Stimulated activated CD4-positive, alpha-beta T cell treated with anti-CD3 and anti-CD28 coated beads, TNF-alpha, amount 100 ng/mL, for 24 hours (primary cell): ENCODE data around the gene CEACAM6.

Experiments
- DNase-seq, 3 experiments: peaks; one replicate each; pipeline ENCODE4 v3.0.0-alpha.2; 2020; ENCODE audit warnings: low read depth in 3 of 3

CEACAM6 gene

DNA sequence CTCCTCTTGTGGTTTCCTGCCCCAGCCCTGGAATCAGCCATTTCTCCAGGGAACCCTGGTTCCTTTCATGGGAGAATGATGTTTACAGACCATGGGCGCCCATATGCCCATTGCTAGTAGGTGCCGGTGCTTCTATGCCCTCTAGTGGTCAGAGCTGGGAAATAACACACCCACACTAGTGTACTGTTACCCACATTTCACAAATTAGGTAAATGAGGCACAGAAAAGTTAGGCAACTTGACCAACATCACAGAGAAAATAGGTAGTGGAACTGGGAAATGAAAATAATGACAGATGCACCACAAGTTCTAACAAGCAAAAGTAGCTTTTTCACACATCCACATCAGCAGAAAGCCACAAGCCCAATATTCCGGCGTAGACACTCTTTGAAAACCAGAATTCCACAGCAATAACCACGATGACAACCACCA lies 39.7 kb downstream of the CEACAM6 start:
- DNase-seq, result peak in 2 of 3 experiments; percentile 45 to 51

- DNase-seq, result no peak
Observed at GRCh38 chr19:41796362-41796761, 41.0 kb downstream of the CEACAM6 start, which contains the start of gene CEACAM3. CEACAM3 (plus strand) TSS chr19:41796587; CDS start chr19:41796678, 91 bp downstream.

- no peak for DNase-seq
Observed at GRCh38 chr19:41796901-41797300, 41.6 kb downstream of the CEACAM6 start.

- no peak for DNase-seq
Observed at GRCh38 chr19:41799444-41800000, 44.2 kb downstream of the CEACAM6 start.

- no peak for DNase-seq
Observed at GRCh38 chr19:41801031-41801430, 45.7 kb downstream of the CEACAM6 start.

- DNase-seq, result no peak
Observed at GRCh38 chr19:41801792-41802211, 46.5 kb downstream of the CEACAM6 start.

GRCh38 chr19:41802770-41803169 lies 47.4 kb downstream of the CEACAM6 start:
- no peak for DNase-seq

GRCh38 chr19:41804336-41804735 lies 49.0 kb downstream of the CEACAM6 start:
- no peak for DNase-seq

DNA sequence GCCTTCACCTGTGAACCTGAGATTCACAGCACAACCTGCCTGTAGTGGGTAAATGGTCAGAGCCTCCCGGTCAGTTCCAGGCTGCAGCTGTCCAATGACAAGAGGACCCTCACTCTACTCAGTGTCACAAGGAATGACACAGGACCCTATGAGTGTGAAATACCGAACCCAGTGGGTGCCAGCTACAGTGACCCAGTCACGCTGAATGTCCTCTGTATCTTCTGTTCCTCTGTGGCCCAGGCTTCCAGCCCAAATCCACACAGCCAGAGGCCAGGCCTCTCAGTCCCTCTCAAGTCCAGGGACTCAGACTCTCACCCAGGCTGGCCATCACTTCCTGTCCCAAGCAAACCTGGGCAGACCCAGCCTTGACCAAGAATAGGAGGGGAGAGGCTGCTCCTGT lies 51.8 kb downstream of the CEACAM6 start:
- no peak for DNase-seq

GRCh38 chr19:41808663-41809566 lies 53.6 kb downstream of the CEACAM6 start:
- DNase-seq, result no peak

- no peak for DNase-seq
Observed at GRCh38 chr19:41810301-41810700, 55.0 kb downstream of the CEACAM6 start.

DNA sequence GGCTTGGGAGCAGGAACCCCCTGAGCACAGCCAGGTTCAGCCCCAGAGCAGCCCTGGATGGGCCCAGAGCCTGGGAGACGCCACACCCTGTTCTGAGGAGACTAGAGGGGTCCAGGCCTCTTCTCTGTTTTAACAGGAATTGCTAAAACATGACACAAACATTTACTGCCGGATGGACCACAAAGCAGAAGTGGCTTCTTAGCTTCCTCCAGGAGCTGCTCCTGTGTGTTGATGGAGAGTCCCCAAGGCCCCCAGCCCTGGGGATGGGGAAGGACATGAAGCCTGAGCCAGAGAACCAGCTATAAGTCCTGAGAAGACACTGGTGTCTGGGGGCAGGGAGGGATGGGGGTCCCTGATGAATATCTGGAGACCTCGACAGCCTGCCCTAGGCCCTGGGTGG lies 55.7 kb downstream of the CEACAM6 start:
- DNase-seq, result no peak

GRCh38 chr19:41811981-41812380 lies 56.7 kb downstream of the CEACAM6 start:
- DNase-seq, result no peak

- DNase-seq, result no peak
Observed at GRCh38 chr19:41813911-41814310, 58.6 kb downstream of the CEACAM6 start.

DNA sequence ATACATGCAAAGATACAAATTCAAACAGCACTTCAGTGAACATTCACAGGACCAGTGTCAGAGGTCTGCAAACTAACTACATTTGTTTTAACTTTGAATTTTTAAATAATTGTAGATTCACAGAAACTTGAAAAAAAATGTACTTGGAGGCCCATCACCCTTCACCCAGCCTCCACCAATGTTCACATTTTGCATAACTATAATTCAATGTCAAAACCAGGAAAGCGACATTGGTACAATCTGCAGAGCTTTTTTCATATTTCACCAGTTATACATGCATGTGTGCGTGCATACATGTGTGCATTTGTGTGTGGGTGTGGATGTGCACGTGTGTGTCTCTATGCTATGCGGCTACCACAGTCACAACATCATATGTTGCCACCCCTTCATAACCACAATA lies 60.0 kb downstream of the CEACAM6 start:
- no peak for DNase-seq

- DNase-seq, result no peak
Observed at GRCh38 chr19:41816761-41817160, 61.4 kb downstream of the CEACAM6 start.

- peak; percentile 5 to 16 (median 6) for DNase-seq
Observed at GRCh38 chr19:41821003-41821735, 65.8 kb downstream of the CEACAM6 start.
